Mesendoderm (in vitro differentiated cells): ENCODE results near the gene TELO2.

Experiments used
- DNase-seq: peaks from one replicate; pipeline ENCODE4 v3.0.0; 2013
- H2AK5ac ChIP-seq: 2 replicates; pipeline ENCODE4 v1.6.1; 2013; ENCODE audit warnings: low read length, inconsistent platforms
- H2BK120ac ChIP-seq: 2 replicates; pipeline ENCODE4 v1.6.1; 2013; ENCODE audit warnings: low read depth, mild to moderate bottlenecking, low read length, moderate library complexity, mixed read lengths
- H2BK15ac ChIP-seq: replicated peaks from 2 replicates; pipeline ENCODE4 v1.6.1; 2013; ENCODE audit warnings: low read depth, mild to moderate bottlenecking, moderate library complexity
- H2BK5ac ChIP-seq: 2 replicates; pipeline ENCODE4 v1.6.1; 2013; ENCODE audit warnings: low read length, inconsistent platforms
- H3K18ac ChIP-seq: 2 replicates; pipeline ENCODE4 v1.6.1; 2013; ENCODE audit warnings: mild to moderate bottlenecking, low read length, mixed read lengths
- H3K23ac ChIP-seq: one replicate; pipeline ENCODE4 v1.6.1; 2013; ENCODE audit warnings: low read length
- H3K27ac ChIP-seq: 2 replicates; pipeline ENCODE4 v1.5.1; 2013; ENCODE audit warnings: low read depth, mild to moderate bottlenecking, inconsistent platforms, low read length, moderate library complexity
- H3K27me3 ChIP-seq: 2 replicates; pipeline ENCODE4 v1.6.1; 2013; ENCODE audit warnings: low read length, control low read depth, mild to moderate bottlenecking, inconsistent platforms; ENCODE audit not compliant: insufficient read depth, poor library complexity
- H3K36me3 ChIP-seq: 2 replicates; pipeline ENCODE4 v1.6.1; 2013; ENCODE audit warnings: low read length, inconsistent platforms; ENCODE audit not compliant: control insufficient read depth, insufficient read depth
- H3K4ac ChIP-seq: one replicate; pipeline ENCODE4 v1.6.1; 2013; ENCODE audit warnings: low read depth, mild to moderate bottlenecking, low read length, moderate library complexity
- H3K4me1 ChIP-seq: 2 replicates; pipeline ENCODE4 v1.6.1; 2013; ENCODE audit warnings: low read depth, low read length, inconsistent platforms; ENCODE audit not compliant: control insufficient read depth
- H3K4me2 ChIP-seq: 2 replicates; pipeline ENCODE4 v1.6.1; 2013; ENCODE audit warnings: low read length
- H3K4me3 ChIP-seq: 2 replicates; pipeline ENCODE4 v1.5.1; 2013; ENCODE audit warnings: mild to moderate bottlenecking, low read length
- H3K56ac ChIP-seq: one replicate; pipeline ENCODE4 v1.6.1; 2013; ENCODE audit warnings: low read length
- H3K79me1 ChIP-seq: 2 replicates; pipeline ENCODE4 v1.6.1; 2013; ENCODE audit warnings: low read length, inconsistent platforms
- H3K79me2 ChIP-seq: 2 replicates; pipeline ENCODE4 v1.6.1; 2013; ENCODE audit warnings: mild to moderate bottlenecking, low read length; ENCODE audit not compliant: control insufficient read depth, insufficient read depth
- H3K9ac ChIP-seq: 2 replicates; pipeline ENCODE4 v1.6.1; 2013; ENCODE audit warnings: low read length, inconsistent platforms
- H4K5ac ChIP-seq: one replicate; pipeline ENCODE4 v1.6.1; 2013; ENCODE audit warnings: low read length
- H4K8ac ChIP-seq: one replicate; pipeline ENCODE4 v1.6.1; 2013; ENCODE audit warnings: low read depth, mild to moderate bottlenecking, control low read depth, low read length, moderate library complexity
- WGBS: extraction: QIAGEN DNeasy Blood & Tissue Kit; methylation state at CpG from one replicate; pipeline ENCODE4 v1.1.7; 2013; ENCODE audit warnings: low lambda C conversion rate, missing lambda C conversion rate; ENCODE audit not compliant: insufficient coverage; ENCODE audit errors: extremely low coverage; 5-methylcytosine and 5-hydroxymethylcytosine counted together

TELO2 gene

DNA sequence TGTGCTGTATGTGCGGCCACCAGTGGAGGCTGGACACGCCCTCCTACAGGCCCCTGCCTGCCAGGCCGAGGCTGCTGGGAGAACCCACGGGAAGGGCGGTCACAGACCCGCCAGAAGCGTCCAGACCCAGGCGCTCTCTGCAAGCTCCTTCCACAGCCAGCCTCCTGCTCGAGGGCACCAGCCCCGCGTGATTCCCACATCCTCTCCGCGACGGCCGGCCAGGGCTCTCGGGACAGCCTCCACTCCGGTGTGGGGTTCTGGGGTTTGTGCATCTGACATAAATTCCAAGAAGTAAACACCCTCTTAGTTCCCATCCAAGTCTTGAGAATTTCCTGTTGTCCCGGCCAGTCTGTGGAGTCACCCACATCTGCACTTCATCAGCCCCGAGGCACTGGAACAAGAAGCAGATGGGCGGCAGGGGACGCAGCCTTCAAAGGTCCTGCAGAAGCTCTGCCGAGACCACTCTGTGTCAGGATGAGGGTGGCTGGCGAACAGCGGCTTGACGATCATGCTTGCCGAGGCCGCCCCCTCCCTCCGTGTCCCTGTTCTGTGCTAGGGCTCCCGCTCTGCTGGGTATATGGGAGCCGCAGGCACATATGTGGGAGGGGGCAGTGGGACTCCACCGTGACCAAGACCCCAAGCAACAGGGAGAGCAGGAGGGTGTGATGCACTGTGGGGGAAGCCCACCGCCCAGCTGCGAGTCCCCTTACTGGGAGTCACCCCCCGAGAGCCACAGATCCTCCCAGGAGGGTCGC, 37.9 kb downstream of the TELO2 start:
- H3K4me2 ChIP-seq, result no peak overlapping the region
- no peak overlapping the region for H3K27ac ChIP-seq
- H2AK5ac ChIP-seq, result no peak overlapping the region
- no CpG with 5 or more reads among the region's 35 CpGs for WGBS
- no peak overlapping the region for H2BK5ac ChIP-seq
- no peak overlapping the region for H3K9ac ChIP-seq
- H3K23ac ChIP-seq, result no peak overlapping the region
- no peak overlapping the region for H3K4ac ChIP-seq
- H3K79me2 ChIP-seq, result no peaks in the 10 kb centered on the region
- no peak overlapping the region for H4K8ac ChIP-seq
- no peak overlapping the region for H4K5ac ChIP-seq
- no peak overlapping the region for H3K18ac ChIP-seq
- no peaks in the 10 kb centered on the region for H3K27me3 ChIP-seq
- H3K4me1 ChIP-seq, result no peaks in the 10 kb centered on the region
- no peak overlapping the region for H2BK15ac ChIP-seq
- H3K4me3 ChIP-seq, result no peak overlapping the region
- no peaks in the 10 kb centered on the region for H3K36me3 ChIP-seq
- H3K79me1 ChIP-seq, result no peaks in the 10 kb centered on the region
- no peak overlapping the region for H3K56ac ChIP-seq
- no peak overlapping the region for H2BK120ac ChIP-seq
- DNase-seq, result no peak

DNA sequence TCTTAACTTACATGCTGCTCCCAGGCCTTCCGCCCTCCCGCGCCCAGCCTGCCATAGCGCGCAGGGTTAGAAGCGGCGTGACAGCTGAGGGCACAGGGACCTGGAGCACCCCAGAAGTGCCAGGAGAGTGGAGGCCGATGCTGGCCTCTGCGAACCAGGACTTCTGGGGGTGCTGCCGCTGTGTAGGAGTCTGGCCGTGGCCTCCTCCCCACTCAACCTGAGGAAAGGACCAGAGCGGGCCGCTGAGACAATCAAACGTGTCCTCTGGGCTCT, 38.4 kb downstream of the TELO2 start:
- Histone ChIP-seq H2BK5ac (no peak overlapping the region), H3K56ac (no peak overlapping the region), H3K4me3 (no peak overlapping the region), H4K5ac (no peak overlapping the region), H4K8ac (no peak overlapping the region), H2AK5ac (no peak overlapping the region), H3K79me1 (no peaks in the 10 kb centered on the region), H3K4me1 (no peaks in the 10 kb centered on the region), H3K4ac (no peak overlapping the region), H3K23ac (no peak overlapping the region), H3K4me2 (no peak overlapping the region), H3K36me3 (no peaks in the 10 kb centered on the region), H2BK15ac (no peak overlapping the region), H3K79me2 (no peaks in the 10 kb centered on the region), H3K27ac (no peak overlapping the region), H3K18ac (no peak overlapping the region), H2BK120ac (no peak overlapping the region), H3K9ac (no peak overlapping the region), H3K27me3 (no peaks in the 10 kb centered on the region)
- DNase-seq, result no peak
- no CpG with 5 or more reads among the region's 14 CpGs for WGBS

DNA sequence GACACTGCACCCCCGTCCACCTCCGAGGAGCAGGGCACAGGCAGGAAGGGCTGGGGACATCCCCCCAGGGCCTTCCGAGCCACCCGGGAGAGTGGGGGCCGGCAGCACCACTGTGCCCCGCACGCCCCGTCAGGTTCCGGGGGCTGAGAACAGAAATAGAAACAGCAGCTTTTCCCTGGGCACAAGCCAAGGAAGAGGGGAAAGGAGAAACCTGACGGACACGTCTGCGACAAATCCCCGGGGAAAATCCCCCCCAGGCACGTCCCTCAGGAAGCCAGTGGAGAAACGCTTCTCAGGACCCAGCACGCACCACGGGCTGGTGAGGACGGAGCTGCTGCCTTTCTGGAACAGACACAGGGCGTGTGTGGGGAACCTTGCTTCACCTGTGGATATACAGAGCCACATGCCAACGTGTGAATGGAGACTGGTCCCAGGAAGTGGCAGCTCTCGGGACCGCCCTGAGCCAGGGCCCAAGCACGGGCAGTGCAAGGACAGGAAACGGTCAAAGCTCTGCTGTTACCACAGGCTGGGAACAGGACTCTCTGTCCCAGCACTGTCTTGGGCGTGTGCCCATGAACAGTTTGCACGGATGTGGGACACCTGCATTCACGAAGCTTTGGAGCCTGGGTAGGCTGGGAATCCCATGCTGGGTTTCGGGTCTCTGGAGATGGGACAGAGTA, 39.1 kb downstream of the TELO2 start:
- Histone ChIP-seq H3K18ac (no peak overlapping the region), H3K79me1 (no peaks in the 10 kb centered on the region), H3K4me3 (no peak overlapping the region), H3K36me3 (no peaks in the 10 kb centered on the region), H4K5ac (no peak overlapping the region), H3K4me1 (no peaks in the 10 kb centered on the region), H3K9ac (no peak overlapping the region), H3K4me2 (no peak overlapping the region), H2BK120ac (no peak overlapping the region), H4K8ac (no peak overlapping the region), H2AK5ac (no peak overlapping the region), H2BK15ac (no peak overlapping the region), H2BK5ac (no peak overlapping the region), H3K23ac (peak overlapping the region; percentile 45), H3K56ac (no peak overlapping the region), H3K27ac (no peak overlapping the region), H3K79me2 (no peaks in the 10 kb centered on the region), H3K27me3 (no peaks in the 10 kb centered on the region), H3K4ac (no peak overlapping the region)
- DNase-seq, result no peak
- WGBS, result no CpG with 5 or more reads among the region's 28 CpGs

DNA sequence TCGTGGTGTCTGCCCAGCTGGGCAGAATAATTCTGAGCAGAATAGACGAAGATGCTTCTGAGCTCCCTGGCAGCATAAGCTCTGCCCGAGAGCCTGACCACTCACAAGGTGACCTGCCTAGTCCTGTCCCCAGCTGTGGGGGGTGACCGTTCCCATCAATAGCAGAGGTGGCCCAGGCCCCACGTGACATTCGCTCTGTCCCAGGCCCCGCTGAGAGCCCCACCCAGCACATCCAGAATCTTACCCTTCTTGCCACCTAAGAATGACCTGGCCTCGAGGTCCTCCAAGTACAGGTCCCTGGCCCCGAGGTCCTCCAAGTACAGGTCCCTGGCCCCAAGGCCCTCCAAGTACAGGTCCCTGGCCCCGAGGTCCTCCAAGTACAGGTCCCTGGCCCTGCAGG, 39.6 kb downstream of the TELO2 start:
- Histone ChIP-seq H4K5ac (no peak overlapping the region), H2BK120ac (no peak overlapping the region), H3K4me1 (no peaks in the 10 kb centered on the region), H3K27me3 (no peaks in the 10 kb centered on the region), H2BK15ac (no peak overlapping the region), H3K27ac (no peak overlapping the region), H3K4ac (no peak overlapping the region), H3K23ac (no peak overlapping the region), H3K4me2 (no peak overlapping the region), H3K79me2 (no peaks in the 10 kb centered on the region), H3K4me3 (no peak overlapping the region), H2BK5ac (no peak overlapping the region), H3K9ac (no peak overlapping the region), H2AK5ac (no peak overlapping the region), H3K36me3 (no peaks in the 10 kb centered on the region), H3K79me1 (no peaks in the 10 kb centered on the region), H3K18ac (no peak overlapping the region), H4K8ac (no peak overlapping the region), H3K56ac (peak overlapping the region; percentile 7)
- no CpG with 5 or more reads among the region's 10 CpGs for WGBS
- no peak for DNase-seq

DNA sequence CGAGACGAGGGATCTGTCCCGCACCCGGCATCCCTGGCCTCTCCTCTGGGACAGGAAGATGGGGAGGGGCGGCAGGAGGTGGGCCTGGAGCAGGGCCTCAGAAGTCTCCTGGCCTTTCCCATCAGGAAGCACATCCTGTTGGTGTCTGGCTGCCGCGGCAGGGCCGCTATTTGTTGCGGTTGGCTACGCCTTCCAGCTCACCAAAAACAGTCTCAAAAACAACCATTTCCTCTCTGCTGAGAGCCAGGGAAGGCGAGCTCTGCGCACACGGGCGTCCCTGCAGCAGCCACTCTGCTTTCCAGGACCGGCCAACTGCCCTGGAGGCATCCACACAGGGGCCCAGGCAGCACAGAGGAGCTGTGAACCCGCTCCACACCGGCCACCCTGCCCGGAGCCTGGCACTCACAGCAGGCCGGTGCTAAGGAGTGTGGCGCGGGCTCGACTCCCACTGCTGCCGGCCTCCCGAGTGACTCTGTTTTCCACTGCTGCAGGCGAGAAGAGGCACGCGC, 40.3 kb downstream of the TELO2 start, which contains the start of gene TMEM204:
TSS of gene TMEM204 (plus strand) at position 224 of the 509 bp plus-strand sequence. CDS start 610 bp downstream, outside the sequence.
- no CpG with 5 or more reads among the region's 27 CpGs for WGBS
- H3K4ac ChIP-seq, result no peak within 1 kb of the TSS
- H3K56ac ChIP-seq, result peak within 1 kb of the TSS; percentile 25
- H3K79me2 ChIP-seq, result no peaks in the 10 kb centered on the region
- H2BK120ac ChIP-seq, result no peak within 1 kb of the TSS
- H3K27me3 ChIP-seq, result no peaks in the 10 kb centered on the region
- no peak within 1 kb of the TSS for H2AK5ac ChIP-seq
- DNase-seq, result peak; percentile 55
- no peaks in the 10 kb centered on the region for H3K36me3 ChIP-seq
- H4K5ac ChIP-seq, result no peak within 1 kb of the TSS
- H3K18ac ChIP-seq, result no peak within 1 kb of the TSS
- no peak within 1 kb of the TSS for H3K4me2 ChIP-seq
- no peak within 1 kb of the TSS for H3K4me3 ChIP-seq
- H3K4me1 ChIP-seq, result no peaks in the 10 kb centered on the region
- no peak within 1 kb of the TSS for H2BK5ac ChIP-seq
- H3K23ac ChIP-seq, result peak within 1 kb of the TSS; percentile 45
- no peak within 1 kb of the TSS for H3K27ac ChIP-seq
- H4K8ac ChIP-seq, result no peak within 1 kb of the TSS
- H2BK15ac ChIP-seq, result no peak within 1 kb of the TSS
- H3K79me1 ChIP-seq, result no peaks in the 10 kb centered on the region
- H3K9ac ChIP-seq, result no peak within 1 kb of the TSS
